Measurements from ENCODE around the gene CAB39.

- TF ChIP-seq POLR2A (IDR thresholded peaks at IDR 0.05), result no peak
- TF ChIP-seq CTCF (IDR thresholded peaks at IDR 0.05), result no peak
- TF ChIP-seq EP300 (IDR thresholded peaks at IDR 0.05), result no peak
These were observed 2.6 kb downstream of the CAB39 start for GRCh38 chr2:230715201-230715600.
